ENCODE data around the gene KLHL18.
A peak's percentile ranks its signal among the peaks of the same experiment; 100 is the strongest.
"Not testable (repeated sequence)": the region's sequence is repeated elsewhere in the genome, so short reads cannot be mapped to it uniquely, and the experiment has no call there.

The KLHL18 gene

DNA sequence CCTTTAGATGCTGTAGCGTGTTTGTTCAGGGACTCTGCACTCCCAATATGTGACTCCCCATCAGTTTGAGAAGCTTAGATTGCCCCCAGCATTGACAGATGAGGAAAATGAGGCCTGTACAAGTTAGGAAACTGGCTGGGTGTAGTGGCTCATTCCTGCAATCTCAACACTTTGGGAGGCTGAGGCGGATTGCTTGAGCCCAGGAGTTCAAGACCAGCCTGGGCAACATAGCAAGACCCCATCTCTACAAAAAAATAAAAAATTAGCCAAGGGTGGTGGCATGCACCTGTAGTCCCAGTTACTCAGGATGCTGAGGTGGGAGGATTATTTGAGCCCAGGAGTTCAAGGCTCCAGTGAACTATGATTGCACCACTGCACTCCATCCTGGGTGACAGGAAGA, 84.1 kb downstream of the KLHL18 start:
- DNase-seq: no peak

DNA sequence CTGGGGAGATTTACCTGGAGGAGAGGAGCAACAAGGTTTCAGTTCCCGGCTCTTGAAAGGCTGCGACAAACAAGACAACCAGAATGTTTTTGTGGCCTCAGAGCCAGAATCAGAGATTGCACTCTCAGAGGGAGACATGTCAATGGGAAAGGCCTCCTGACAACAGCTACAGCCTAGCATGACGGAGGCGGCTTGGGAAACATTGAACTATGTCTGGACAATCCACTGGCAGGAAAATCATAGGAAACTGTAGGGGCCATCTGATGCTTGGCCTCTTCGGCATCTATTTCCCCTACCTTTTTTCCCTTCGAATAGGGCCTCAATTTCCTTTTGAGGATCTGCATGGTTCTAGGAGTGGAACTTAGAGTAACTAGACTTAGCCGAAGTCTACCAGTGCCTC, 84.9 kb downstream of the KLHL18 start:
- no peak for DNase-seq

DNA sequence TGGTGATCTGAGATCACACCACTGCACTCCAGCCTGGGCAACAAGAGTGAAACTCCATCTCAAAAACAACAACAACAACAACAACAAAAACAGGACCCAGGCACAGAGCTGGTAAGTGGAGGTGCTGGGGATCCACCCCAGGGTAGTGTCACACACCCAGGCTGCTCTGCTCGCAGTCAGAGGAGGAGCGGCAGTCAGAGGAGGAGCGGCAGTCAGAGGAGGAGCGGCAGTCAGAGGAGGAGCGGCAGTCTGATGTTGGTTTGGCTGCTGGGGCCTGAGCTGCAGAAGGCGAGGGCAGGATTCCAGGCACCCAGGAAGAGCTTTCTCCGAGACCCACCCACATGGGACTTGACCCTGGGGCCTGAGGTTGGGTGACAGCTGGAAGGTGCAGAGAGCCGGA, 87.3 kb downstream of the KLHL18 start:
- not testable (repeated sequence) for DNase-seq

DNA sequence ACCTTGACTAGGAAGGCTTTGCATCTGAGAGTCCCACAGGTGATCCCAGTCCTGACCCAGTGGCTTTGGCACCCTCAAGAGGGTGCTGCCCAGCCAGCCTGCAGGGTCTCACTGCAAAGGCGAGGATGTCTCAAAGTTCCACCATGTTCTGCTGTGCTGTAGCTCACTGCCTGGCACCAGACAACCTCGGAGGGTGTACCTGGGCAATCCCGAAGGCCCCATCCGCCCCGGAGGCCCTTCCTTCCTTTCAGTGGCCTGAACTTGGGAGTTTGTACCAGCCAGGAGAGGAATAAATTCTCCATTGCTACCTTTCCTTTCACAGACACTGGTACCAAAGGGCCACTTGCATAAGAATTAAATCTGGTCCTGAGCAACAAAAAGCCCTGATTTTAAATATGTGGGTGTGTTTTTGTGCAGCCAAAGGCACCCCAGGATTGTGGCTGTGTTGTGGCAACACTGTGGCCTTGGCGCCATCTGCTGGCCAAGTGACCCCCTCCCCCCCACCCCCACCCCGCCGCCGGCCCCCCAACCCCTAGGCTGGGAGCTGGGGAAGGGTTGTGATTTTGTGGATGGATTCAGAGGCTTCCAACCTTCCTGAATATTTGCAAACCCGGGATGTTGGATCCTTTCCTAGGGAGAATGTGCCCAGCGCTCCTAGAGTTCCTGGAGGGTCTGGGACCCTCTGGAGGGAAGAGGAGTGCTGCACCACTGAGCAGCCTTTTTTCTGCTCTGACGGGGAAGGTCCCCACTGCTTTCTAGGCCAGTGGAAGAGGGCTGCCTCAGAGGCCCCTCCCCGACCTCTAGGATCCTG, 88.3 kb downstream of the KLHL18 start:
- DNase-seq: no peak

DNA sequence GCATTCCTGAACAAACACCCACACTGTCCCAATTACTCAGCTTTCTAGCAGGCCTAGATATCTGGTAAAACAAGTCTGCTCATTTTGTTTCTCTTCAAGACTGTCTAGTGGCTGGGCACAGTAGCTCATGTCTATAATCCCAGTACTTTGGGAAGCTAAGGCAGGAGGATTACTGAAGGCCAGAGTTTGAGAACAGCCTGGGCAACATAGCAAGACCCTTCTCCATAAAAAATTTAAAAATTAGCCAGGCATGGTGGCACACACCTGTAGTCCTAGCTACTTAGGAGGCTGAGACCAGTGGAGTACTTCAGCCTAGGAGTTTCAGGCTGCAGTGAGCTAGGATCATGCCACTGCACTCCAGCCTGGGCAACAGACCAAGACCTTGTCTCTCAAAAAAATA, 91.8 kb downstream of the KLHL18 start:
- no peak for DNase-seq

DNA sequence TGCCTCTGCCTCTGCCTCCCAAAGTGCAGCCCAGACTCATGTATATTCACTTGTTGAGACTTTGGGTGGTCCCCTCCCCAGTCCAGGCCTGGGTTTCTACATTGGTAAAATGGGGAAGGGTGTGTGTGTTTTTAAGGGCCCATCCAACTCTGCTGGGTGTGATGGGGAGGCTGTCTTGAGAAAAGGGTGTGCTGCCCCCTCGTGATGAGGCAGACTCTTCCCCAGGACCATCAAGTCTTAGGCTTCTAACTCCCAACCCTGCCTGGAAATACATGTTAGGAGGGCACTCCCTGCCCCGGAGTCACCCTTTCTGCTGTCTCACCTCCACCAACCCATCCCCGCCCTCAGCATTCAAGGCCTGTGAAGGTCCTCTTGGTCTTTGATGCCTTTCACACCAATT, 93.6 kb downstream of the KLHL18 start:
- no peak for DNase-seq

DNA sequence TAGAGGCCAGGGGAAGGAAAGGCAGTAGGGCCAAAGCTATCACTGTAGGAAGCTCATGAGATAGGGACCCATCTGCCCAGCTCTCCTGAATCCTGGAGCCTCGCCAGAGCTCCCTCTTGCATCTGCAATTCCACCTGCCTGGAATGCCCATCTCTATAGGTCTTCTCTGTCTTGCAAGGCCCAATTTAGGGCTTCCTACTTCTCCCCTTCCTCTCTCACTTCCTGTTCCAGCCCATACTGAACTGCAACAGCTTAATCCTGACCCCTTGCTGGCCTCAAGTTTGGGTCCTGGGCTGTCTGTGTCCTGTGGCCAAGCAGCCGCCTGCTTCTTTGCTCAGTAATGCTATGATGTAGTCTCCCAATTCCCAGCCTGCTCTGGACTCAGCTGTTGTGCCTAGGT, 94.4 kb downstream of the KLHL18 start:
- DNase-seq: no peak

DNA sequence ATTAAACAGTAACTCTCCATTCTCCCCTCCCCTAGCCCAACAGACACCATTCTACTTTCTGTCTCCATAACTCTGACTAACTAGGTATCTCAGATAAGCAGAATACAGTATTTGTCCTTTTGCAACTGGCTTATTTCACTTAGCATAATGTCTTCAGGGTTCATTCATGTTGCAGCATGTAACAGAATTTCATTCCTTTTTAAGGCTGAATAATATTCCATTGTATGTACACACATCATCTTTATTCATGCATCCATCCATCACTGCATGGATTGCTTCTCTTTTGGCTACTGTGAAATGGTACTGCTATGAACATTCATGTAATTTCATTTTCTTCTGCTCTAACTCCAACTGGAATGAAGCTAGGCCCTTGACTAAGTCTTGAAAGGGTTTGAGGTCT, 96.1 kb downstream of the KLHL18 start:
- no peak for DNase-seq

DNA sequence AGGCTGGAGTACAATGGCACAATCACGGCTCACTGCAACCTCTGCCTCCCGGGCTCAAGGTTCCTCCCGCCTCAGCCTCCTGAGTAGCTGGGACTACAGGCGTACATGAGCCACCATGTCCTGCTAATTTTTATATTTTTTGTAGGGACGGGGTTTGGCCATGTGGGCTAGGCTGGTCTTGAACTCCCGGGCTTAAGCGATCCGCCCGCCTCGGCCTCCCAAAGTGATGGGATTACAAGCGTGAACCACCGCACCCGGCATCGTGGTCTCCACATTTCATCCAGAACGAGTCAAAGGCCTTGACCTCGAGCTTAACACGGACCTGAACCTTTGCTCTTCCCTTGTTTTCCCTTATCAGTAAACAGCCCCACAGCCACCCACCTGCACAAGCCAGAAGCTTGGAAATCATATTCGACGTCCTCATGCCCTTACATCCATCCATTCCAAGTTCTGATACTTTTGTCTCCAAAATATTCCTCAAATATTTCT, 96.7 kb downstream of the KLHL18 start:
- no peak for DNase-seq

DNA sequence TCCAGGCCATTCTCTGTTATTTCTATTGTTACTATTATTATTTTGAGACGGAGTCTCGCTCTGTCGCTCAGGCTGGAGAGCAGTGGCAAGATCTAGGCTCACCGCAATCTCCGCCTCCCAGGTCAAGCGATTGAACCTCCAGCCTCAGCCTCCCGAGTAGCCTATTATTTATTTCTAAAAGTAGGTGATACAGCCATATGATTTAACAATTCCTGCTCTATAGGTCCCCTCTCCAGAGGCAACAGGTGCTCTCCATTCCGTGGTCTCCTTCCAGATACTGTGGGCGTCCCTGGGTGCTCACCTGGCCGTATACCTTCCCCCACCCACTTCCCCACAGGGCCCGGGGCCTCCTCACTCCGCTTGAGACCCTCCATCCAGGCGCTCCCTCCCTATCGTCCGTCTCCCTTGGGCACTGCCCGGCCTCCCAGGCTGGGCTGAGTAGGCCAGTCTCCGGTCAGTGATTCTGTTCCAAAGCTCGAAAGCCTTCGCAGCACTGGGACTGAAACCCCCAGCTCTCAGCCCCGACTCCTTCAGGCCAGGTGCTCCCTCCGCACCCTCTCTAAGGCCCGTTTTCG, 97.4 kb downstream of the KLHL18 start:
- no peak for DNase-seq

DNA sequence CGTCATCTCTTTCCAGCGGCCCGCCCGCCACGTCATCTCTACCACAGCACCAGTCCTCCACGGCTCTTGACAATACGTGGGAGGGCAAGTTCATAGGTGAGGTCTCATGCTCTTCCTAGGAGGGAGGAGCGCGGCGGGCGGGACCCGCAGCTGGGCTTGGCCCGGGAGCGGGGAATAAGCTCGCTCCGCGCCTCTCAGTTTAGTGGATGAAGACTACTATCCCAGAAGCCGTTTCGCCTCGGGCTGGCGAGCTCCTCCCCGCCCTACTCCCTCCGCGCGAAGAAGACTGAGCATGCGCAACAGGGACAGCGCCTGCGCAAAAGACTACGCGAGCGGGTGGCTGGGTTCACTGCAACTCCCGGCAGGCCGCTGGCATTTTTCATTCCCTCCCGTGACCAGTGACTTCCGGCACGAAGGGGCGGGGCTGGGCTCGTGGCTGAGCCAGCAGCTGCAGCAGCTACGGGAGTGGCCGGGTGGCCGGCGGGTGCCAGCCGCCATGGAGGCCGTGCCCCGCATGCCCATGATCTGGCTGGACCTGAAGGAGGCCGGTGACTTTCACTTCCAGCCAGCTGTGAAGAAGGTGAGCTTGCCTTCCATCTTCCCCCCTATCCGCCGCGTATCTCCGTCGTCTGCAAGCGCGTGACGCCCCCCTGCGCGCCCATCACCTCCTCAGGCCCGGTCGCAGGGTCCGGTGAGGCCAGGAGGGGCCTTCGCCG, 98.0 kb downstream of the KLHL18 start, which contains the start of gene PTPN23:
TSS of gene PTPN23 (plus strand) at position 421 of the 716 bp plus-strand sequence. CDS start at position 497, 76 bp downstream.
- DNase-seq: peak; percentile 97

DNA sequence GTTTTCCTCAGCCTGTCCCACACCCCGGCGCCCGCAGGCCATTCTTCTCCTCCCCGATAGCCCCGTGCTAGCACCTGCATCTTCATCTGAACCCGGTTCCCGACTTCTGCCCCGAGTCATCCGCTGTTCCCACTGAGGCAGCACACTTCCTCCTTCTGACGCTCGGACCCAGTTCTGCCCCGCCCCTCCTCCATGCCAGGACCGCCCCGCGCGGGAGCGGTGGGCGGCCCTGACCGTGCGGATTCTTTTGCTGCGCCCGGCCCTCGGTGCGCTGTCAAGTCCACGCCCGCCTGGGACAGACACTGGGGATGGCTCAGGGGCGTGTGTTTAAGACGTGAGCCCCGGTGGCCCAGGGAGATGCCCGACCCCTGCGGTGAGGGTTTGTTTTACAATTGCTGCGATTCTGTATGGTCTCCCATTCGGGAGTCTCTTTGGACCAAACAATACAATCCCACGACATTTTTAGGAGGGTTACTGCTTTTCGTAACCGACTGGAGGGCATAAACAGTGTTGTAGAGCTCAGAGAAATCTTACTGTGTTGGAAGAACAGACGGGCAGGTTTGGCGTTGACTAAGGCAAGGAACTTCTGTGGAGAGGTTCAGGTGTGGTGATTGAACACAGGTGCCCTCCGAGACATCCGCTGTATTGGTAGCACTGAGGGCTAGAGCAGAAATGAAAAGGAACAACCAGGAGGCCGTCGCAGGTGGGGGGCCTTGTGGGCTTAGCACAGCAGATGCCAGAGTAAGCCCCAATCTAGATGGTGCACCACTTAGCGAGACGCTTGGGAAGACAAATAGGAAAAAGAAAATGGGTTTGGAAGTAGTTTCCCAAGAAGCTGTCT, 98.8 kb downstream of the KLHL18 start:
- peak; percentile 70 for DNase-seq

DNA sequence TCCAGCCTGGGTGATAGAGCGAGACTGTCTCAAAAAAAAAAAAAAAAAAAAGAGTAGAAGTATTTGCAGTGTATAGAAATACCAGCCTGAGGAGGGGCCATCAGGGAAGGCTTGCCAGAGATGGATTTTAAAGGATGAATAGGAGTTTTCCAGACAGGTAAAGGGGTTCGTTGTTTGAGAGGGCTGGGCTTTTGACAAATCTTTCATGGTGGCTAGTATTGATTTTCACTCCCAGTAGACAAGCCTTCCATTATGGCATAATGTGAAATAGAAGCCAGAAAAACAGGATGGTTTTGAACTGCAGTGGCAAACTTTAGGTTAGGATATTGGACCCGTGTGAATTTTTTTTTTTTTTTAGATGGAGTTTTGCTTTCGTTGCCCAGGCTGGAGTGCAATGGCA, 101.7 kb downstream of the KLHL18 start:
- no peak for DNase-seq

DNA sequence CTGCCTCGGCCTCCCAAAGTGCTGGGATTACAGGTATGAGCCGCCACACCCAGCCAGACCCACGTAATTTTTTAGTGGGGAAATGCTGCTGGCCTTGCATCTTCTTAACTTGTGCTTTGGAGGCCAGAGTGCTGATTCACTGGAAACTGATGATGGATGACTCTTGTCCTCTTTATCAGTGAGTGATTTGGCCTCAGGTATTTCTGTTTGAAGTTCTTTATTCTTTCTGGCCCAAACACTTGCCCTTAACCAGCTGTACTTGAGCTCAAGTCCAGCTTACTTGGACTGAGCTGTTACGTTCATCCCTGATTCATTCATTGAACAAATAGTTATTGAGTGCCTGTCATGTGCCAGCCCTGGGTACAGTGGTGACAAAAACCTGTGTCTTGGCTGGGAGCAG, 102.3 kb downstream of the KLHL18 start:
- no peak for DNase-seq

DNA sequence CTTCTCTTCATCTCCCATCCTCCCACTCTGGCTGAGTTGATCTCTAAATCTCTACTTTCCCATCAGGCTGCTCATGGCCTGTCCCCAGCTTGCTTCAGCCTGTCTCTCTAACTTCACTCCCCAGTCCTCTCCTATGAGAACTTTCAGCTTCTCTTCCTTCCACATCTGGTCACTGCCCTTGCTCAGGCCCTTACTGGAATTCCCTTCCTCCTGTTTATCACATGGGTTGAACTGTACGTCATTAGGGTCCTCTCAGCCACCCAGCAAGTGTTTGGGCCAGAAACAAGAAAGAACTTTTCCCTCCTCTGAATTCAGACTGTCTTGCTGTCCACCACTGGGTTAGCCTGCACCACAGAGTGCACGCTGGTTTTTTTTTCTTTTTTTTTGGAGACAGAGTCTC, 103.1 kb downstream of the KLHL18 start:
- no peak for DNase-seq

DNA sequence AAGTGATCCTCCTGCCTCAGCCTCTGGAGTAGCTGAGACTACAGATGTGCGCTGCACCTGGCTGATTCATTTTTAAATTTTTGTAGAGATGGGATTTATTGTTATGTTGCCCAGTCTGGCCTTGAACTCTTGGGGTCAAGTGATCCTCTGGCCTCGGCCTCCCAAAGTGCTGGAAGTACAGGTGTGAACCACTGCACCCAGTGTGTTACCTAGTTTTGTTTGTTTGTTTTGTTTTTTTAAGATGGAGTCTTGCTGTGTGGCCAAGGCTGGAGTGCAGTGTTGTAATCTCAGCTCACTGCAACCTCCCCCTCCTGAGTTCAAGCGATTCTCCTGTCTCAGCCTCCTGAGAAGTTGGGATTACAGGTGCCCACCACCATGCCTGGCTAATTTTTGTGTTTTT, 110.2 kb downstream of the KLHL18 start:
- DNase-seq: no peak

DNA sequence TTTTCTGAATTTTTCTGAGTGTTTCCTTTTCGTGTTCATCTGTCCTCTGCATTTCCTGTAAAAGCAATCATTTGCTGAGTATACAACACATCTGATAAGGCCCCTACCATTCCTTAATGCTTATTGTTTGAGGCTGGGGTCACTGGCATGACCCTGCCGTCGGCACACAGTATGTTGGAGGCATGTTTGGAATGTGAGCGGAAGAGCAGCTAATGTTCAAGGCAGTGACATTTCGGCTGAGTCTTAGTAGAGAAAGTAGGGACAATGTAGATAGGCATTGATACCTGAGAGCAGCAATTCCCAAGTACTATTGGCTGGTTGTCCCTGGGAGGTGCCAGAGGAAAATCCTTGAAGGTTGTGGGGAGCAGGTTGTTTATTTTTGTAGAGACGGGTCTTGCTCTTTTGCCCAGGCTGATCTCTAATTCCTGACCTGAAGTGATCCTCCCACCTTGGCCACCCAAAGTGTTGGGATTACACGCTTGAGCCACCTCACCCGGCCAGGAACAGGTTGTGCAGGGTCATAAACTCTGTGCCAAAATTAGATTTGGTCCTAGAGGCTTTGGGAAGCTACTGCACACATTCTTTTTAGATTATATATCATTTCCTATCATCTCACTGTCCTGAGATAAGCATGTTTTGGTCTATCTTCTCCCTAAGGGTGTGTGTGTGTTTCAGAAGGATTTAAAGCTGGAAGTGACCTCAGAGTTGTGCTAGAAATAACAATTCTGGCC, 111.6 kb downstream of the KLHL18 start:
- no peak for DNase-seq

DNA sequence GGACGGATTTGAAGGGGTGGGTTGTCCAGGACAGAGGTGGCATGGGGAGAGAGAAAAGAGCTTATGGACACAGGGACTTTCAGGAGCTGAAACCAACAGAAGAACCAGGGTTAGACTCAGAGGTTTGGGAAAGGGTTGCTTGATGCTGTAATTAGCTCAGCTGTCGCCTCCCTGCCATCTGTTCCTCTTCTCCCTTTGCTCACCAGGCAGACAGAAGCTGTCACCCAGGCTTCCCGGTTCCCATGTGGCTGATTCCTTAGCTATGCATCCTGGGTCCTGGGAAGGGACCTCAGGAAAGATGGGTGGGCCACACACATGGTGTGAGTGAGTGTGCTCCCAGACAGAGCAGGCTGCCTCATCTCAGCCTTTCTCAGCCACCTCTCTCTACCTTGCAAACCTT, 112.1 kb downstream of the KLHL18 start:
- DNase-seq: no peak

All from SHP77 treated with DMSO at 0.1 percent for 48 hours (cell line).